ENCODE results near the gene MKI67.
"Not testable (repeated sequence)": the region's sequence is repeated elsewhere in the genome, so short reads cannot be mapped to it uniquely, and the experiment has no call there.

Gene MKI67

GRCh38 chr10:128125944-128126764 lies at the start of gene MKI67:
MKI67 (minus strand) TSS chr10:128126423; CDS start chr10:128125667, 756 bp downstream.
- peak; percentile 89 for DNase-seq (ENCODE audit: low spot score)

GRCh38 chr10:128174581-128175559 lies 48.6 kb upstream of the MKI67 start:
- DNase-seq (ENCODE audit: low spot score): no peak

GRCh38 chr10:128173386-128173785 lies 47.2 kb upstream of the MKI67 start:
- DNase-seq (ENCODE audit: low spot score): no peak

- DNase-seq (ENCODE audit: low spot score): no peak
These were observed 46.5 kb upstream of the MKI67 start for GRCh38 chr10:128172756-128173155.

GRCh38 chr10:128169811-128170379 lies 43.7 kb upstream of the MKI67 start:
- DNase-seq (ENCODE audit: low spot score): no peak

GRCh38 chr10:128167926-128168520 lies 41.8 kb upstream of the MKI67 start:
- no peak for DNase-seq (ENCODE audit: low spot score)

GRCh38 chr10:128167123-128167522 lies 40.9 kb upstream of the MKI67 start:
- not testable (repeated sequence) for DNase-seq (ENCODE audit: low spot score)

- DNase-seq (ENCODE audit: low spot score): no peak
These were observed 39.9 kb upstream of the MKI67 start for GRCh38 chr10:128166151-128166550.

GRCh38 chr10:128165536-128165935 lies 39.3 kb upstream of the MKI67 start:
- DNase-seq (ENCODE audit: low spot score): no peak

GRCh38 chr10:128163701-128164100 lies 37.5 kb upstream of the MKI67 start:
- DNase-seq (ENCODE audit: low spot score): no peak

- no peak for DNase-seq (ENCODE audit: low spot score)
These were observed 34.8 kb upstream of the MKI67 start for GRCh38 chr10:128161031-128161430.

GRCh38 chr10:128160297-128160711 lies 34.1 kb upstream of the MKI67 start:
- DNase-seq (ENCODE audit: low spot score): no peak

GRCh38 chr10:128158021-128158795 lies 32.0 kb upstream of the MKI67 start:
- no peak for DNase-seq (ENCODE audit: low spot score)

GRCh38 chr10:128156999-128157755 lies 31.0 kb upstream of the MKI67 start:
- DNase-seq (ENCODE audit: low spot score): no peak

- DNase-seq (ENCODE audit: low spot score): no peak
These were observed 26.7 kb upstream of the MKI67 start for GRCh38 chr10:128152741-128153580.

GRCh38 chr10:128151031-128151430 lies 24.8 kb upstream of the MKI67 start:
- DNase-seq (ENCODE audit: low spot score): no peak

- DNase-seq (ENCODE audit: low spot score): no peak
These were observed 24.3 kb upstream of the MKI67 start for GRCh38 chr10:128150561-128150960.

GRCh38 chr10:128150045-128150493 lies 23.8 kb upstream of the MKI67 start:
- DNase-seq (ENCODE audit: low spot score): peak; percentile 92

- DNase-seq (ENCODE audit: low spot score): no peak
These were observed 23.2 kb upstream of the MKI67 start for GRCh38 chr10:128149267-128150014.

Data from D341Med (cell line).